Stimulated activated CD8-positive, alpha-beta memory T cell treated with anti-CD3 and anti-CD28 coated beads, Interleukin-7, amount 100 ng/mL, for 1 hour (primary cell): ENCODE data around the gene PRELP.

Experiments
- DNase-seq, 2 donors: peaks; one replicate each; pipeline ENCODE4 v3.0.0-alpha.2; 2020; ENCODE audit warnings: low read depth in 2 of 2

Gene PRELP

DNA sequence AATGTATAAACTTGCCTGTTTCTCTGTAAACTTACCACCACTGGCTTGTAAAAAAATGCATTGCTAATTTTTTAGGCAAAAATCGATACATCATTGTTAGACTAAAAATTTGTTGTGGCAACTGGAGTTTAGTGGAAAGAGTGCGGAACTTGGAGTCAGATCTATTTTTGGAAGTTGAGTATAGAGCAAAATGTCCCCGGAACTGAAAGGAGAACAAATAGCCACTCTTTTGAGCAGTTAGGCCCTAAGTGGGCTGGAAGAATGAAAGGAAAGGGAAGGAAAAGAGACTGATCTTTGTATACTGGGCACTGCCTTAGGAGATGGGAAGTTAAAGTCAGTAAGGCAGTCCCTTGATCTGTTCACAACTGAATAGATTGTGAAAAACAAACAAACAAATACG is 48.5 kb downstream of the PRELP start:
- no peak for DNase-seq

DNA sequence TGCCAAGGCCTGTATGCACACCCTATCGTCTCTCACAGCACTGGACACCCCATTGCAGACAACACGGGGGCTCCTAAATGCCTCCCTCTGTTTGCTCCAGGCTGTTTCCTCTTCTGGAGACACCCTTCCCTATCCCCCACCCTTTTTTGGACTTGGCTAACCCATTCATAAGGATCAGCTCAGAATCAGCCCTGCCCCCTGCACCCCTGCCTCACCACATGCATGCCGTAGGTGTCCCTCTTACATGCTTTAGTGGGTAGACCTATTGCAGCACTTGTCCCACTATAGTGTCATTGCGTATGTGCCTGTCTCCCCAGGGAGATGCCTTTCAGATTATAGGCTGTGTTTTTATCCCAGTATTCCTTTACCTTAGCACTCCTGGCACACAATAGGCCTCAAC is 49.2 kb downstream of the PRELP start:
- DNase-seq, result no peak

DNA sequence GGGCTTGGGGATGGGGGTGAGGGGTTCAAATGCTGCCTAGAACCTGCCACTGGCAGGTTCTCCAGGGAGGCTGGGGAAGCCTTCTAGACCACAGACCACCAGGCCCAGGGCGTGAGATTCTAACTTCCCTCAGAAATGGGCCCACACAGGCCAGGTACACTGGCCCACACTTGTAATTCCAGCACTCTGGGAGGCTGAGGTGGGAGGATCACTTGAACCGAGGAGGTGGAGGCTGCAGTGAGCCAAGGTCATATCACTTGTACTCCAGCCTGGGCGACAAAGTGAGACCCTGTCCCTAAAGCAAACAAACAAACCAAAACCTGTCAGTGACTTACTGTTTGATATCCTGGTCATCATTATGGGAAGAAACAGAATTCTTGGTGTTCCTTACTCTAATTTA is 50.1 kb downstream of the PRELP start:
- DNase-seq, result no peak

DNA sequence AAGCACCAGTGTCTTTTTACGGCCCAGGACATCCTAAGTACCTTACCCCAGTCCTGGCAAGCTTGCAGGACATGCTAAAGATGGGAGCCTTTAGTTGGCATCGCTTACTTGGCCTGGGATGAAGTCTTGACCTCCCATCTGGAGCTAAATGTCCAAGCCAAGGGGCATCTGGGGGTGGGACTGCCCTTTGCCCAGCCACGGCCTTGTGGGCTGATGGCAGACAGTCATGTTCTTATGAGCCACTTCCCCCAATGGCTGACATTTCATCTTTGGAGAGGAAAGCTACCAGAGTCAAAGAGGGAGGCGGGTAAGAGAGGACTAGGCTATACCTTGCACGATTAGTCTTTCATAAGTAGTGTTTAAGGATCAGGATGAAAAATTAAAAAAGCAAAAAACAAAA is 50.5 kb downstream of the PRELP start:
- no peak for DNase-seq

DNA sequence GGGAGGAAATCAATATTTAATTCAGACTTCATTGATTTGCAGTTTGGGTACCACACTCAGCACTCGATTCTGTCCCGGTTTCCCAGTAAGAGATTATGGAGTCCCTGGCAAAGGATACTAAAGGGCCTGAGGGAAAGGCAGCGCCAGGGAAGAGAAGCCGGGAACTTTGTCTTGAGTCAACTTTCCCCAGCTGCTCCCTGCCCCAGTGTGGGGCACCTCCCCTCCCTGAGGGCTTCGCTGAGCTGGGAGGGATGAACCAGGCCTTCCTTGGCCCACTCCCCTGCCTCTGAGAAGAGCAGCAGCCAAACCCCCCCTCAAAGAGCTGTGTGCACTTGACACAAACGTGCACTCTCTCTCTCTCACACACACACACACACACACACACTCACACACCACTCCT is 51.0 kb downstream of the PRELP start:
- DNase-seq, result no peak

DNA sequence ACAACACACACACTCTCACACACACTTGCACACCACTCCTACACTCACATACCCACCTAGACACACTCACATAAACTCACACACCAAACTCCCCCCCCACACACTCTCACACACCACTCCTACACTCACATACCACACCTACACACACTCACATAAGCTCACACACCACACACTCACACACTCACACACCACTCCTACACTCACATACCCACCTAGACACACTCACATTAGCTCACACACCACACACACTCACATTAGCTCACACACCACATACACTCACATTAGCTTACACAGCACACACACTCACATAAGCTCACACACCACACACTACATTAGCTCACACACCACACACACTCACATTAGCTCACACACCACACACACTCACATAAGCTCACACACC is 51.4 kb downstream of the PRELP start:
- no peak for DNase-seq

DNA sequence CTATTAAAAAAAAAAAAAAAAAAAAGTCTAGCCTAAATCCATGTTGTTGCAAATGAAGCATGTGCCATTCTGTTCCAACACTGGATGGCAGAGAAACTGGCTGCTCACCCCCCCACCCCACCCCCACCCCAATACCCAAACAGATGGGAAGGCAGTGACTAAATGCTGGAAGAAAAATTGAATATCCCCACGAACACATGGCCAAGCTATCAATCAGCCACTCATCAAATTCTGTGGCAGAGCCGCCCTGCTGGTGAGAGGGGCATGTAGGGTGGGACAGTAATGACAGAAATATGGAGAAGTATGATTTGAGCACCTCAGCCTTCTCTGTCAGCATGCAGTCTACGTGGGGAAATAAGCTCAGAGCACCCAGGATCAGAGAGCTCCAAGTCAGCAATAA is 52.5 kb downstream of the PRELP start:
- no peak for DNase-seq

DNA sequence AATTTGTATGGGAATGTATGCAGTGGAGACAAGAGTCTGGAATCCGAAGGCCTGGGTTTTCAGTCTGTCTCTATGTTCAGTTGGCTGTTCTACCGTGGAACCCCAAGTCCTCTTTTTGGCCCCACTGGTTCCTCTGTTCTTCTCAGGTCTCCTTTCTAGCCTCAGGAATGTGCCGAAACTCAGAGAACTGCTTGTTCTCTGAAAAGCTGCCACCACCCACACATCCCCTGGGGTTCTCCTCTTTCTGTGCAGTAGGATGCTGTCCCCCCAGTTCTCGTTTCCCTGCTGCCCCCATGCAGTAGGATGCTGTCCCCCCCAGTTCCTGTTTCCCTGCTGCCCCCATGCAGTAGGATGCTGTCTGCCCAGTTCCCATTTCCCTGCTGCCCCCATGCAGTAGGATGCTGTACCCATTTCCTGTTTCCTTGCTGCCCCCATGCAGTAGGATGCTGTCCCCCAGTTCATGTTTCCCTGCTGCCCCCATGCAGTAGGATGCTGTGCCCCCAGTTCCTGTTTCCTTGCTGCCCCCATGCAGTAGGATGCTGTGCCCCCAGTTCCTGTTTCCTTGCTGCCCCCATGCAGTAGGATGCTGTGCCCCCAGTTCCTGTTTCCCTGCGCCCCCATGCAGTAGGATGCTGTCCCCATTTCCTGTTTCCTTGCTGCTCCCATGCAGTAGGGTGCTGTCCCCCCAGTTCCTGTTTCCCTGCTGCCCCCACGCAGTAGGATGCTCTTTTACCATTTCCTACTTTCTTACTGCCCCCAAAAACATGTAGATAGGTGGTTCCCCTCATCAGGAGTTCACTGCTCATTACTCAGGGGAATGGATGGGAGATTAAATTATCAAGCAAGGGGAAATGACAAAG is 53.6 kb downstream of the PRELP start:
- DNase-seq, result no peak

DNA sequence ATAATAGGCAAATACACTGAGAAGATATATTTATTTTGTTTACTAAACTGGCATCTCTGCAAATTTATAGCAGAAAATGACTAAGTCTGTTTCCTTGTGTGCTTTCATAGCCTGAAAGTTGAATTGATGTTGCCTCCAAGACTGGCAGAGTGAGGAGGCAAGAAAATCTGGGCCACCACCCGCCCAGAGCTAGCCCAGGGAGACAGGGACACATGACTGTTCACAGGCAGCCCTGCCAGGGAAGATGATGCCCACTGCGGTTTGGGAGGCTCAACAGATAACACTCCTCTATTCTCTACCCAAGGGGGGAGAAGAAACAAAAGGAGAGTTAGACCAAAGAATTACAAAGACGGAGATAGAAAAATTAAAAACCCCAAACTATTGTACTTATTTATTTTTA is 55.5 kb downstream of the PRELP start:
- DNase-seq, result no peak

DNA sequence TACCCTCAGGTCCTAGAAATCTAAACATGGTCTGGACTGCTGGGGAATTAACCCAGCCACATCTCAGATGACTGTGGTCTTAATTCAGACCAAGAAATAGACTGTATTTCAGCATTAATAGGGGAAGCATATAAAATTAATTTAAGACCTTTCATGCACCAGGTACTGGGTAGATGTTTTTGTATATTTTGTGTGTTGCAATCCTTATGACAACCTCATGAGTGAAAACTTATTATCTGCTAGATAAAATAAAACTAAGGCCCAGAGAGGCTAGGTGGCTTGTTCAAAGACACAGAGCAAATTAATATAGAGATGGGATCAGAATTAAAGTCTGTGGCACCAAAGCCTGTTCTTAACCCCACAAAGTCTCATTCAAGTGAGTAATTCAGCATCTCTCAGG is 58.4 kb downstream of the PRELP start:
- DNase-seq, result no peak

DNA sequence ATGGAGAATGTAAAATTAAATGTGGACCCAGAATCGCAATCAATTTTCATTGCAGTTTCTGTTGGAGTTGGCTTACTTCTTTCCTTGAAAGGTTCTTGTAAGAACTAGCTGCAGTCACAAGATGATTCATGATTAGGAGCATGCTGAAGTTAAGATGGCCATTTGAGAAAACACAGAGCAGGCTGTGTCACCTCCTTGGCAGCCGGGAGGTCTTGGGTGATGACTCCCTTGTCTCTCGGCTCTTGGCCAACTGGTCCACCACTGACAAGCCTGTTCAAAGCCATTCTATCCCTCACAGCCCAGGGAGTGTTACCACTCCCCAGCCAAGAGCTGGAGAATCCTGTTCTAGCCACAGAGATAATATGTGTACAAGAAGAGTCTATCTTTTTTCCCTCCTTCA is 58.9 kb downstream of the PRELP start:
- no peak for DNase-seq

DNA sequence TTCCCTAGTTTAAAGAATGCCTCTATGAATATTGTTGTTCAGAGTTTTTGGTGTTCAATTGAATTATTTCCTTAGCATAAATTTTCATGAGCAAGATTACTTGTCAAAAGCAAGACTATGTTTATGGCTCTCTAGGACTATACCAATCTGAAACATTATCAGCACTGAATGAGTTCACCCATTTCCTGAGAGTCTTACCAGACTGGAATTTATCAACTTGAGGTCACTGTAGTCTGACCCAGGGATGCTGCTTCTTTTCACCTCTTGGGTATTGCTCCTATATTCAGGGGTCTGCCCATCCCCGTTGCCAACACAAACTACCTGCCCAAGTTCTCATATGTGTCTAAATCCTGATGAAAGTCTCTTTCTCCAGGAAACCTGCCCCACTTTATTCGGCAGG is 61.0 kb downstream of the PRELP start:
- no peak for DNase-seq

DNA sequence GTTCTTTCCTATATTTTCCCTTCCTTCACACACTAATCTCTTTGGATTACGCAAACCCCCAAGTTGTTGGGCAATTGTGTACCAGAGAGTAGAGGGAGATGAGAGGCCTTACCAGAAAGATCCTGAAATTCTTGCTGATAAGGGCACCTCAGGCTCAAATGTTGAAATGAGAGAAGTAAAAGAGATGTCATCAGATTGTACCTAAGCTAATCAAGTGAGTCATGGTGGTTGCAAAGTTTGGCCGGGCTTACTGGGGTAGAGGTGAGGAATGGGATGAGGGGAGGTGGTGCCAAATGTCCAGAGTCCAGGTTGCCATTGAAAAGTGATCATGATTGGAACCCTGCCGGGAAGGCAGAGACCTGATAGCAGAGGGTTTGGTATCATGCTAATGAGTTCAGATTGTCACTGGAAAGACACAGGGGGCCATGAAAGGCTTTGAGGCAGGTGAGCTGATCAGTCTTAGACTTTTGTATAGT is 61.4 kb downstream of the PRELP start:
- no peak for DNase-seq

DNA sequence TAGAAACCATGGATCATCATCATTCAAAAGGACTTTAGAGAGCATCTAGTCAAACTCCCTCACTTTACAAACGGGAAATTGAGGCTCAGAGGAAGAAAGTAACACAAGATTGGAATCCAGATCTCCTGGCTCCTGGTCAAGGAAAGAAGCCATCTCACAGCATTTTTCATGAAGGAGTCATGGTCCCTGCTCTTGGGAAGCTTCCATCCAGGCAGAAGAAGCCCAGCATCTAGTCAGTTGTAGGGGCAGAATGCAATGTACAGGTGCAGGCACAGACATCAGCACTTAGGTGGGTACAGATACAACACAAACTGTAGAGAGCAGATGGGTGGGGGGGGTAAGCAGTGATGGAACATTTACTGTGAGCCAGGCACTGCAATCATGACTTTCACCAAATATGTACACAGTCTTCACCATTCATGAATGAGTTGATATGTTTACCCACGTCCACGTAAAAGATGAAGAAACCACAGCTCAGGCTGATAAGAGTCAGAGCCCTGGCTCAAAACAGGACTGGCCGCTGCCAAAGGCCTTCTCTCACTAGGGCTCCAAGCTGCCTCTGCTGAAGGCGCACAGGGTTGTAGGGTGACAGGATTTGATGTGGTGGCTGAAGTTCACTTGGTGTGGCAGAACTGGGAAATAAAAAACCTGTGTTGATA is 62.3 kb downstream of the PRELP start:
- DNase-seq, result no peak

DNA sequence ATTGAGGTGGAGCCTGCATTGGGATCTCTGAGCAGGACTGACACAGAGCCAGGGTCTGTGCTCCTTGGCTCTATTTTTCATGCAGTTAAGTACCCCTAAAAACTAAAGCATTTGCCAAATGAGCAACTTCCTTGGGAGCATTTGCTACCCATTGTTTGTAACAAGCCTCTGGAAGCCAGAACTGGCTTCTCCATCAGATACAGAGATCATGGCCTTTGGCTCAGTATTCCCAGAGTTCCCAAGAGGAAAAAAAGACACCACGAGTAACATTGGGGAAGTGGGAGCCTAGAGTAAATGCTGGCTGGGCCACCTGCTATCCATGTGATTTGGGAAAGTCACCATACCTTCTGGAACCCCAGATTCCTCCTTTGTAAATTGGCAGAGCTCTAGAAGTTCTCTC is 63.1 kb downstream of the PRELP start:
- DNase-seq, result no peak

DNA sequence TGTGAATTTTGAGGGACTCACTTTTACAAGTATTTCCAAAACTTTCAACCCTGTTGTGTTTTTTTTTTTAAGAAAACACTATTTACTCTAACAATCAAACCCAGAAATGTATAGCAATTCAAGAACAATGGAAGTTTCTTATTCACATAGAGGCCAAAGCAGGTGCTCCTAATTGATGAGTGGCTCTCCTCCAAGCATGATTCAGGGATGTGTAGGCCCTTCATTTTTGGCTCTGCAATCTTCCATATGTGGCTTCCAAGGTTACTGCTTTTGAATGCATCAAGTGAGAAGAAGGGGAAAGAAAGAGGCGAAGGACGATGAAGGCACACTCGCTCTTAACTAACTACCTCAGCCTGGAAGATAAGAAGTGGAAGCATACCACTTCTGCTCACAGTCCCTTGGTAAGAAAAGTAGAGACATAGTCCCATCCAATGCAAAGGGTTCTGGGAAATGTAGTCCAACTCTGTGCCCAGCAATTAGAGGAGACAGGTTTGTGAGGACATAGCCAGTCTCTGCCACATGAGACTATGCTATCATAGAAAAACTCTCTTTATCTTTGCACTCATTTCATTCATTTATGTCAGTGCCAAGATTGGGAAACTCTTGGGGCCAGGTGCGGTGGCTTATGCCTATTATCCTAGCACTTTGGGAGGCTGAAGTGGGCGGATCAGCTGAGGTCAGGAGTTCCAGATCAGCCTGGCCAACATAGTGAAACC is 64.4 kb downstream of the PRELP start:
- no peak for DNase-seq
